Fibroblast of lung (primary cell): ENCODE measurements around the gene GMEB1. TPM values are rescaled to one million over a fixed set of nuclear protein-coding genes. Genes with fewer than 3 reads are reported as not detected.

ENCODE experiments used
- DNase-seq, 2 donors: peaks; one replicate each; pipeline versions ENCODE4 v3.0.0 to v3.0.0-alpha.2; 2010; ENCODE audit warnings: low read depth in 2 of 2
- H2AFZ ChIP-seq: 2 replicates; pipeline ENCODE4 v1.5.1; 2012; ENCODE audit warnings: low read length, control low read depth, inconsistent platforms
- H3K27ac ChIP-seq: 2 replicates; pipeline ENCODE4 v1.5.1; 2011; ENCODE audit warnings: low read length, control low read depth; ENCODE audit not compliant: insufficient read depth
- H3K27me3 ChIP-seq: 2 replicates; pipeline ENCODE4 v1.5.1; 2011; ENCODE audit warnings: mild to moderate bottlenecking, low read length; ENCODE audit not compliant: control insufficient read depth, insufficient read depth
- H3K36me3 ChIP-seq: 2 replicates; pipeline ENCODE4 v1.5.1; 2011; ENCODE audit warnings: low read length; ENCODE audit not compliant: control insufficient read depth, insufficient read depth
- H3K4me1 ChIP-seq: 2 replicates; pipeline ENCODE4 v1.5.1; 2011; ENCODE audit warnings: low read length; ENCODE audit not compliant: control insufficient read depth, insufficient read depth; ENCODE audit errors: extremely low read depth
- H3K4me2 ChIP-seq: 2 replicates; pipeline ENCODE4 v1.5.1; 2011; ENCODE audit warnings: low read length, control low read depth; ENCODE audit not compliant: insufficient read depth; ENCODE audit errors: extremely low read depth
- H3K4me3 ChIP-seq, 4 experiments: fragments of 200-600 bp in 1 of 4; sonication (generic) in 1 of 4; replicated peaks in 1 of 4; 2 replicates each; pipeline ENCODE4 v1.5.1; 2011 to 2016; ENCODE audit warnings: low read length in 4 of 4, low read depth in 3 of 4, mild to moderate bottlenecking in 3 of 4, control low read depth in 2 of 4, inconsistent platforms in 1 of 4, mixed read lengths in 1 of 4; ENCODE audit not compliant: insufficient read depth in 1 of 4; ENCODE audit errors: control extremely low read depth in 1 of 4
- H3K79me2 ChIP-seq: 2 replicates; pipeline ENCODE4 v1.5.1; 2012; ENCODE audit warnings: mild to moderate bottlenecking, low read length, inconsistent platforms; ENCODE audit not compliant: control insufficient read depth, insufficient read depth
- H3K9ac ChIP-seq: 2 replicates; pipeline ENCODE4 v1.5.1; 2011; ENCODE audit warnings: mild to moderate bottlenecking, low read length, control low read depth; ENCODE audit not compliant: insufficient read depth
- H3K9me3 ChIP-seq: 2 replicates; pipeline ENCODE4 v1.5.1; 2012; ENCODE audit warnings: low read depth, low read length; ENCODE audit not compliant: control insufficient read depth, insufficient read depth
- H4K20me1 ChIP-seq: 2 replicates; pipeline ENCODE4 v1.5.1; 2011; ENCODE audit warnings: low read length; ENCODE audit not compliant: control insufficient read depth, insufficient read depth; ENCODE audit errors: extremely low read depth
- EZH2 ChIP-seq: IDR thresholded peaks from 2 replicates; pipeline ENCODE4 v1.5.1; 2012; ENCODE audit warnings: low read length, control low read depth, mild to moderate bottlenecking; ENCODE audit errors: missing control alignments
- polyA plus RNA-seq, 2 donors: library from polyadenylated mRNA; depleted of rRNA in 1 of 2; stranded (reverse) in 1 of 2; unstranded in 1 of 2; fragments of >200 nt; gene quantifications; 2 replicates each; pipeline ENCODE4 v1.2.1, GENCODE V29; 2011 to 2012; ENCODE audit warnings: missing spikeins in 1 of 2
- total RNA-seq: library from RNA; depleted of rRNA; stranded (reverse); fragments of >200 nt; gene quantifications from 2 replicates; pipeline ENCODE4 v1.2.1, GENCODE V29; 2014
- TF ChIP-seq, protein P1 (sequence below), 2 donors: IDR thresholded peaks in 1 of 2; conservative IDR thresholded peaks in 1 of 2; 1 replicate in 1 of 2; 2 replicates in 1 of 2; pipeline ENCODE4 v1.5.1; 2011 to 2012; ENCODE audit warnings: low read length in 2 of 2, control low read depth in 1 of 2, inconsistent platforms in 1 of 2, low read depth in 1 of 2, mild to moderate bottlenecking in 1 of 2

Gene GMEB1
- total and polyA plus RNA-seq, 2 donors (not counting 1 experiment from before 2014, with no cell fraction given), result 5.4 to 8.9 TPM

GRCh38 chr1:28703629-28704028 lies 35.0 kb downstream of the GMEB1 start:
- H3K79me2 ChIP-seq, result no peaks in the 10 kb centered on the region
- H4K20me1 ChIP-seq, result no peaks in the 10 kb centered on the region
- H3K4me1 ChIP-seq, result no peaks in the 10 kb centered on the region
- no peak overlapping the region for H3K27ac ChIP-seq
- no peaks in the 10 kb centered on the region for H3K27me3 ChIP-seq
- TF ChIP-seq EZH2, result no peak
- TF ChIP-seq, protein P1, sequence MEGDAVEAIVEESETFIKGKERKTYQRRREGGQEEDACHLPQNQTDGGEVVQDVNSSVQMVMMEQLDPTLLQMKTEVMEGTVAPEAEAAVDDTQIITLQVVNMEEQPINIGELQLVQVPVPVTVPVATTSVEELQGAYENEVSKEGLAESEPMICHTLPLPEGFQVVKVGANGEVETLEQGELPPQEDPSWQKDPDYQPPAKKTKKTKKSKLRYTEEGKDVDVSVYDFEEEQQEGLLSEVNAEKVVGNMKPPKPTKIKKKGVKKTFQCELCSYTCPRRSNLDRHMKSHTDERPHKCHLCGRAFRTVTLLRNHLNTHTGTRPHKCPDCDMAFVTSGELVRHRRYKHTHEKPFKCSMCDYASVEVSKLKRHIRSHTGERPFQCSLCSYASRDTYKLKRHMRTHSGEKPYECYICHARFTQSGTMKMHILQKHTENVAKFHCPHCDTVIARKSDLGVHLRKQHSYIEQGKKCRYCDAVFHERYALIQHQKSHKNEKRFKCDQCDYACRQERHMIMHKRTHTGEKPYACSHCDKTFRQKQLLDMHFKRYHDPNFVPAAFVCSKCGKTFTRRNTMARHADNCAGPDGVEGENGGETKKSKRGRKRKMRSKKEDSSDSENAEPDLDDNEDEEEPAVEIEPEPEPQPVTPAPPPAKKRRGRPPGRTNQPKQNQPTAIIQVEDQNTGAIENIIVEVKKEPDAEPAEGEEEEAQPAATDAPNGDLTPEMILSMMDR (conservative IDR thresholded peaks at IDR 0.05 in 1 of 2, IDR thresholded peaks at IDR 0.05 in 1 of 2; ENCODE audit: low read depth in 1 of 2, low read length in 2 of 2), result no peak
- no peaks in the 10 kb centered on the region for H3K9me3 ChIP-seq
- H3K36me3 ChIP-seq, result peaks cover 2% of the 10 kb centered on the region
- no peak overlapping the region for H3K9ac ChIP-seq
- H3K4me3 ChIP-seq, result no peak overlapping the region
- H2AFZ ChIP-seq, result no peak overlapping the region
- H3K4me2 ChIP-seq, result no peak overlapping the region
- no peak for DNase-seq

- no peak overlapping the region for H2AFZ ChIP-seq
- no peaks in the 10 kb centered on the region for H3K9me3 ChIP-seq
- DNase-seq, result no peak
- H3K4me3 ChIP-seq, result no peak overlapping the region
- peaks cover 3% of the 10 kb centered on the region for H3K36me3 ChIP-seq
- H3K4me2 ChIP-seq, result no peak overlapping the region
- no peaks in the 10 kb centered on the region for H3K79me2 ChIP-seq
- H3K9ac ChIP-seq, result no peak overlapping the region
- peaks cover 2% of the 10 kb centered on the region for H3K4me1 ChIP-seq
- TF ChIP-seq, protein P1 (conservative IDR thresholded peaks at IDR 0.05 in 1 of 2, IDR thresholded peaks at IDR 0.05 in 1 of 2; ENCODE audit: low read depth in 1 of 2, low read length in 2 of 2), result no peak
- no peak for TF ChIP-seq EZH2
- no peaks in the 10 kb centered on the region for H3K27me3 ChIP-seq
- no peaks in the 10 kb centered on the region for H4K20me1 ChIP-seq
- H3K27ac ChIP-seq, result no peak overlapping the region
These were observed 47.8 kb downstream of the GMEB1 start for GRCh38 chr1:28716336-28716735.

- no peak overlapping the region for H3K4me2 ChIP-seq
- TF ChIP-seq, protein P1 (conservative IDR thresholded peaks at IDR 0.05 in 1 of 2, IDR thresholded peaks at IDR 0.05 in 1 of 2; ENCODE audit: low read depth in 1 of 2, low read length in 2 of 2), result no peak
- no peak for TF ChIP-seq EZH2
- no peak overlapping the region for H3K9ac ChIP-seq
- H3K79me2 ChIP-seq, result no peaks in the 10 kb centered on the region
- H3K4me3 ChIP-seq, result no peak overlapping the region
- no peaks in the 10 kb centered on the region for H3K9me3 ChIP-seq
- no peaks in the 10 kb centered on the region for H4K20me1 ChIP-seq
- H2AFZ ChIP-seq, result no peak overlapping the region
- DNase-seq, result no peak
- no peaks in the 10 kb centered on the region for H3K27me3 ChIP-seq
- peaks cover 3% of the 10 kb centered on the region for H3K36me3 ChIP-seq
- H3K4me1 ChIP-seq, result peaks cover 2% of the 10 kb centered on the region
- H3K27ac ChIP-seq, result no peak overlapping the region
These were observed 49.6 kb downstream of the GMEB1 start for GRCh38 chr1:28718166-28718565.
